Astrocyte (in vitro differentiated cells and primary cell): ENCODE results near the gene ADAMTS9. TPM values are rescaled to one million over a fixed set of nuclear protein-coding genes. Genes with fewer than 3 reads are reported as not detected.

Experiments
- DNase-seq: peaks from one replicate; pipeline ENCODE4 v3.0.0-alpha.2; 2010; ENCODE audit warnings: low read depth
- FAIRE-seq: peaks from 2 replicates; lab custom pipeline; 2011; peaks lifted over from hg19 to GRCh38; lab: Jason Lieb, UNC
- H2AFZ ChIP-seq: 2 replicates; pipeline ENCODE4 v1.6.0; 2012; ENCODE audit warnings: low read depth, low read length, inconsistent platforms
- H3K27ac ChIP-seq: 2 replicates; pipeline ENCODE4 v1.5.1; 2011; ENCODE audit warnings: low read depth, low read length, inconsistent platforms
- H3K27me3 ChIP-seq: 2 replicates; pipeline ENCODE4 v1.6.0; 2011; ENCODE audit warnings: low read length, inconsistent platforms; ENCODE audit not compliant: insufficient read depth
- H3K36me3 ChIP-seq: 2 replicates; pipeline ENCODE4 v1.5.1; 2011; ENCODE audit warnings: low read length, inconsistent platforms; ENCODE audit not compliant: insufficient read depth
- H3K4me1 ChIP-seq: 2 replicates; pipeline ENCODE4 v1.5.1; 2011; ENCODE audit warnings: low read length, inconsistent platforms; ENCODE audit not compliant: insufficient read depth
- H3K4me2 ChIP-seq: 2 replicates; pipeline ENCODE4 v1.6.0; 2012; ENCODE audit warnings: low read length, inconsistent platforms
- H3K4me3 ChIP-seq: 2 replicates; pipeline ENCODE4 v1.5.1; 2011; ENCODE audit warnings: low read depth, mild to moderate bottlenecking, low read length, inconsistent platforms; ENCODE audit not compliant: insufficient read depth
- H3K79me2 ChIP-seq: 2 replicates; pipeline ENCODE4 v1.6.0; 2012; ENCODE audit warnings: mild to moderate bottlenecking, low read length, inconsistent platforms; ENCODE audit not compliant: insufficient read depth
- H3K9ac ChIP-seq: 2 replicates; pipeline ENCODE4 v1.6.0; 2012; ENCODE audit warnings: mild to moderate bottlenecking, low read length, inconsistent platforms
- H3K9me3 ChIP-seq: 2 replicates; pipeline ENCODE4 v1.5.1; 2012; ENCODE audit warnings: low read depth, mild to moderate bottlenecking, low read length, inconsistent platforms; ENCODE audit not compliant: insufficient read depth
- H4K20me1 ChIP-seq: 2 replicates; pipeline ENCODE4 v1.6.0; 2012; ENCODE audit warnings: low read length, inconsistent platforms; ENCODE audit not compliant: insufficient read depth
- H3K27ac Mint-ChIP-seq: one replicate; pipeline ENCODE4 v1.8.0; 2021; ENCODE audit warnings: mild to moderate bottlenecking, mixed read lengths; ENCODE audit not compliant: unreplicated experiment
- H3K27me3 Mint-ChIP-seq: one replicate; pipeline ENCODE4 v1.8.0; 2021; ENCODE audit warnings: low read depth, mixed read lengths; ENCODE audit not compliant: unreplicated experiment
- H3K36me3 Mint-ChIP-seq: one replicate; pipeline ENCODE4 v1.8.0; 2021; ENCODE audit warnings: low read depth, mixed read lengths; ENCODE audit not compliant: unreplicated experiment
- H3K4me1 Mint-ChIP-seq: one replicate; pipeline ENCODE4 v1.8.0; 2021; ENCODE audit warnings: low read depth, mixed read lengths; ENCODE audit not compliant: unreplicated experiment
- H3K4me3 Mint-ChIP-seq: one replicate; pipeline ENCODE4 v1.8.0; 2021; ENCODE audit warnings: mild to moderate bottlenecking, moderate library complexity, mixed read lengths; ENCODE audit not compliant: unreplicated experiment
- H3K9me3 Mint-ChIP-seq: one replicate; pipeline ENCODE4 v1.8.0; 2021; ENCODE audit warnings: mild to moderate bottlenecking, mixed read lengths; ENCODE audit not compliant: unreplicated experiment
- EZH2 ChIP-seq: IDR thresholded peaks from 2 replicates; pipeline ENCODE4 v1.6.1; 2012; ENCODE audit warnings: mild to moderate bottlenecking, low read length, inconsistent platforms; ENCODE audit not compliant: insufficient read depth
- total RNA-seq: library from RNA; stranded (reverse); gene quantifications from 2 replicates; pipeline ENCODE4 v1.2.1, GENCODE V29; 2021
- TF ChIP-seq, protein P1 (sequence below): IDR thresholded peaks from 2 replicates; pipeline ENCODE4 v1.5.1; 2011; ENCODE audit warnings: low read depth, mild to moderate bottlenecking, inconsistent platforms, low read length, moderate library complexity; ENCODE audit not compliant: insufficient read depth

Gene ADAMTS9
- total RNA-seq, 1 donor from 2014 or later: 8.3 TPM

DNA sequence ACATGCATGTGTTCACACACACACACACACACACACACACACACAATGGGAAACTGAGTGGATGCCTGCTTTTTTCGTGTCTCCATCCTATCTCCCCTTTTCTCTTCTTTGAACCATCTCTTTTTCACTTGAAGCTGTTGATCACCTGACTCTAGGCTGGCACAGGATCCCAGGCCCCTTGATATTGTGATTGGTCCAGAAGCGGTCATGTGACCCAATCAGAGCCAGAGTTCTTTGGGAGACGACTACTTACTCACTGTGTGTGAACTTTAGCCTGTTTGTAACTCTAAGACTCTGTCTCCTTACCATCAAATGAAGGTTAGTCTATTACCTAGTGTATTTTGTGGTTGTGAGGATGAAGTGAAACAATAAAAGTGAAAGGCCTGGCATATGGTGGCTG lies 172.9 kb downstream of the ADAMTS9 start:
- Histone ChIP-seq H3K4me3 (no peak overlapping the region), H3K4me1 (no peaks in the 10 kb centered on the region), H3K9ac (no peak overlapping the region), H2AFZ (no peak overlapping the region), H3K4me2 (no peak overlapping the region), H3K27ac (no peak overlapping the region), H3K27me3 (no peaks in the 10 kb centered on the region), H3K9me3 (no peaks in the 10 kb centered on the region), H4K20me1 (no peaks in the 10 kb centered on the region), H3K36me3 (no peaks in the 10 kb centered on the region), H3K79me2 (no peaks in the 10 kb centered on the region)
- no peak overlapping the region for H3K4me3 Mint-ChIP-seq
- H3K36me3 Mint-ChIP-seq: peaks cover 4% of the 10 kb centered on the region
- H3K27ac Mint-ChIP-seq: no peak overlapping the region
- peaks cover 2% of the 10 kb centered on the region for H3K9me3 Mint-ChIP-seq
- DNase-seq (no peak), FAIRE-seq (no peak)
- H3K27me3 Mint-ChIP-seq: no peaks in the 10 kb centered on the region
- H3K4me1 Mint-ChIP-seq: no peaks in the 10 kb centered on the region
- TF ChIP-seq, protein P1, sequence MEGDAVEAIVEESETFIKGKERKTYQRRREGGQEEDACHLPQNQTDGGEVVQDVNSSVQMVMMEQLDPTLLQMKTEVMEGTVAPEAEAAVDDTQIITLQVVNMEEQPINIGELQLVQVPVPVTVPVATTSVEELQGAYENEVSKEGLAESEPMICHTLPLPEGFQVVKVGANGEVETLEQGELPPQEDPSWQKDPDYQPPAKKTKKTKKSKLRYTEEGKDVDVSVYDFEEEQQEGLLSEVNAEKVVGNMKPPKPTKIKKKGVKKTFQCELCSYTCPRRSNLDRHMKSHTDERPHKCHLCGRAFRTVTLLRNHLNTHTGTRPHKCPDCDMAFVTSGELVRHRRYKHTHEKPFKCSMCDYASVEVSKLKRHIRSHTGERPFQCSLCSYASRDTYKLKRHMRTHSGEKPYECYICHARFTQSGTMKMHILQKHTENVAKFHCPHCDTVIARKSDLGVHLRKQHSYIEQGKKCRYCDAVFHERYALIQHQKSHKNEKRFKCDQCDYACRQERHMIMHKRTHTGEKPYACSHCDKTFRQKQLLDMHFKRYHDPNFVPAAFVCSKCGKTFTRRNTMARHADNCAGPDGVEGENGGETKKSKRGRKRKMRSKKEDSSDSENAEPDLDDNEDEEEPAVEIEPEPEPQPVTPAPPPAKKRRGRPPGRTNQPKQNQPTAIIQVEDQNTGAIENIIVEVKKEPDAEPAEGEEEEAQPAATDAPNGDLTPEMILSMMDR: no peak
- no peak for TF ChIP-seq EZH2

DNA sequence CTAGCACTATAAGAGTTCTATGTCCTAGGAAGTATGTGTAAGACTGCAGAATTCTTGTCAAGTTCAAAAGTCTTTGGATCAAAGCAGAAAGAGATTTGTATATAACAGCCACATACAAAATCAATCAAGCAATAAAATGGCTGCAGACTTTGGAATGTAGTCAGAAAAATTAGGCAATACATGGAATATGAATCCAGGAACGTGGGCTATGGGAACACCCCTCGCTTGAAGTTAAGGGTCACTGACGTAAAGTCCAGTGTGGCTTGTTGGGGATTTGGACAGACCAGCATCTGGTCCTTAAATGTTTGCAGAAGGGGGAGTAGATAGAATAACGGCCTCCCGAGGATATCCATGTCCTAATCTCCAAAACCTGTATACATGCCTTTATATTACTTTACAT lies 178.6 kb downstream of the ADAMTS9 start:
- Histone ChIP-seq H3K9me3 (no peaks in the 10 kb centered on the region), H3K4me1 (no peaks in the 10 kb centered on the region), H3K36me3 (no peaks in the 10 kb centered on the region), H3K4me3 (no peak overlapping the region), H3K27ac (no peak overlapping the region), H4K20me1 (no peaks in the 10 kb centered on the region), H2AFZ (no peak overlapping the region), H3K27me3 (no peaks in the 10 kb centered on the region), H3K9ac (no peak overlapping the region), H3K4me2 (no peak overlapping the region), H3K79me2 (no peaks in the 10 kb centered on the region)
- H3K36me3 Mint-ChIP-seq: no peaks in the 10 kb centered on the region
- H3K4me3 Mint-ChIP-seq: no peak overlapping the region
- H3K27me3 Mint-ChIP-seq: peaks cover 2% of the 10 kb centered on the region
- no peaks in the 10 kb centered on the region for H3K9me3 Mint-ChIP-seq
- FAIRE-seq: no peak
- no peak overlapping the region for H3K27ac Mint-ChIP-seq
- H3K4me1 Mint-ChIP-seq: no peaks in the 10 kb centered on the region
- TF ChIP-seq EZH2: no peak
- TF ChIP-seq, protein P1: no peak
- DNase-seq: no peak

DNA sequence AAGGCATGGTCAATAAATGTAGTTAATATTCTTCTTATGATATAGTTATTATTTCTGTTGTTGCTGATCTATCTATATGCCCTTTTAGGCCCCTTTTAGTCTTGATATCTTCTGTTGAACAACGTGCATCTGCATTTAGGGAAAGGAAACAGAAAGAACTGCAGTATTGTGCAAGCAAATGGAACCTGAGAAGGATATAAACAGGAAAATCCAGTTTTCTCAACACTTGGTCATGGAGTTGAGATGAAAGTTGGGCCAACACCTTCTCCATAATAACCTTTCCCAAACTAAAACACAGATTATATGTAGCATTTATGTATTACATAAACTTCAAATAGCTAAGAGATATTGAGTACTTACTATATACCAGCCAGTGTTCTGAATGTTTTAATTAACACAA lies 179.7 kb downstream of the ADAMTS9 start:
- Histone ChIP-seq H3K4me2 (no peak overlapping the region), H4K20me1 (no peaks in the 10 kb centered on the region), H3K9me3 (no peaks in the 10 kb centered on the region), H3K79me2 (no peaks in the 10 kb centered on the region), H3K36me3 (no peaks in the 10 kb centered on the region), H3K27me3 (no peaks in the 10 kb centered on the region), H3K9ac (no peak overlapping the region), H3K4me3 (no peak overlapping the region), H2AFZ (no peak overlapping the region), H3K27ac (no peak overlapping the region), H3K4me1 (no peaks in the 10 kb centered on the region)
- FAIRE-seq: no peak
- H3K9me3 Mint-ChIP-seq: peaks cover 2% of the 10 kb centered on the region
- no peak overlapping the region for H3K4me3 Mint-ChIP-seq
- peaks cover 2% of the 10 kb centered on the region for H3K27me3 Mint-ChIP-seq
- H3K27ac Mint-ChIP-seq: no peak overlapping the region
- no peak for DNase-seq
- no peaks in the 10 kb centered on the region for H3K4me1 Mint-ChIP-seq
- TF ChIP-seq EZH2: no peak
- TF ChIP-seq, protein P1: no peak
- H3K36me3 Mint-ChIP-seq: no peaks in the 10 kb centered on the region
